ENCODE data around the gene AQP12A. TPM values are rescaled to one million over a fixed set of nuclear protein-coding genes. Genes with fewer than 3 reads are reported as not detected.
"Not testable (repeated sequence)": the region's sequence is repeated elsewhere in the genome, so short reads cannot be mapped to it uniquely, and the experiment has no call there.

The AQP12A gene
- total and polyA plus RNA-seq, 5 donors from 2014 or later: not detected

DNA sequence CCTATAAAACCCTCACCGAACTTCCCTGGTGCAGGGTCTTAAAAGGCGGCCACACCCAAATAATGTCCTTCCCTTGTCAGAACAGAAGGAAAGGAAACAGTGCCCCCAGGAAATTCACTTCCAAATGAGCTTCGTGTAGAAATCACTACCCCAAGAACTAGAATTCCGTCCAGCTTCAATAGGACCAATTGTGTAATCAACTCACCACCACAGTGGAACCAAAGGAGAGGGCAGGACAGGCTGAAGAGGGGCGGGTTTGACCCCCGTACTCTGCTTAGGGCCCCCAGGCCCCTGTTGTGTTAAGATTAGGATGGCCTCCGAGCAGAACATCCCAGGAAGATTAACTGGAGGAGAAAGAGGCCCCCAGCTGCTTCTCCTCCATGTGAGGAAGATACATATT, 42.3 kb upstream of the AQP12A start:
- no peak for DNase-seq
- no peaks in the 10 kb centered on the region for H3K9me3 ChIP-seq (ENCODE audit: control insufficient read depth in 2 of 2, low read length in 2 of 2)
- H3K4me1 ChIP-seq (ENCODE audit: control insufficient read depth, insufficient read depth, low read length, poor library complexity, severe bottlenecking): no peaks in the 10 kb centered on the region
- peaks cover 6% of the 10 kb centered on the region for H3K27me3 ChIP-seq (ENCODE audit: control insufficient read depth, insufficient read depth, low read length)
- Mint-ChIP-seq H3K4me3 (no peak overlapping the region), H3K27me3 (peaks cover 37% of the 10 kb centered on the region), H3K4me1 (peaks cover 0 to 2% (median 0%) of the 10 kb centered on the region in 4 donors), H3K9me3 (peaks cover 0 to 1% (median 0%) of the 10 kb centered on the region in 7 donors), H3K36me3 (no peaks in the 10 kb centered on the region), H3K27ac (no peak overlapping the region)
- no peak overlapping the region for H3K4me3 ChIP-seq (ENCODE audit: low read depth, low read length)
- no peaks in the 10 kb centered on the region for H3K36me3 ChIP-seq (ENCODE audit: control insufficient read depth, insufficient read depth, low read length)
- no peak overlapping the region for H3K27ac ChIP-seq (ENCODE audit: insufficient read depth, low read length, poor library complexity, severe bottlenecking)
- no peak for ATAC-seq (ENCODE audit: low read depth in 2 of 2)

DNA sequence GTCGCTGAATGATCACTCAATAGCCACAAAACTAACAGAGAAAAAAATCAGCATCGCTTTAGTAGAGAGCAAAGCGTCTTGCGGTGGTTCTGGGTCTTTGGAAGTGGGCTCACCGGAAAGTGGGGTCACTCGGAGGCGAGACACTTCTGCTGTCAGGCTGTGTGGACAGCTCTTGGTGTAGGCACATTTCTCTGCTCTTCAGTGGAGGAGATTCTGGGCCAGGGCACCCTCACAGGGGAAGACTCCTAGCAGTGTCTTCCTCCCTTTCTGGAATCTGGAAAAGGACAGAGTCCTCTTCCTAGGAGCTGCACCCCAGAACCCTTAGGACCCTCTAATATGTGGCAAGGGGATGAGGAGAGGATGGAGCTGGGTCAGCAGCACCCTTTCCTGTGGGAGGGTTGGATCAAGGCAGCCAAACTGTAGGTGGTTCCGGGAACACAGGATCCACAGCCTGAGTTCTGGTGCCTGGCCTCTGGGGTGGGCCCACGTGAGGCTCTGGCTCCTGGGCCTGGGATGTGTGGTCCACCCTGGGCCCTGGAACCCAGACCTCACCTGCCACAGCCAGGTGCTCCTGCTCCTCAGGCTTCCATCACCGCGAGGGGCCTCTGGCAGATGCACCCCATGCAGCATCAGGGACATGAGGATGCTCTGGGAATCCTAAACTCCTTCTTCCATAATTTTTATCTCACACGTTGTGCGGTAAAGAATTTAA, 41.3 kb upstream of the AQP12A start:
- Histone ChIP-seq H3K4me1 (ENCODE audit: control insufficient read depth, insufficient read depth, low read length, poor library complexity, severe bottlenecking) (no peaks in the 10 kb centered on the region), H3K27ac (ENCODE audit: insufficient read depth, low read length, poor library complexity, severe bottlenecking) (no peak overlapping the region), H3K27me3 (ENCODE audit: control insufficient read depth, insufficient read depth, low read length) (peaks cover 6% of the 10 kb centered on the region), H3K36me3 (ENCODE audit: control insufficient read depth, insufficient read depth, low read length) (no peaks in the 10 kb centered on the region), H3K9me3 (ENCODE audit: control insufficient read depth in 2 of 2, low read length in 2 of 2) (no peaks in the 10 kb centered on the region), H3K4me3 (ENCODE audit: low read depth, low read length) (no peak overlapping the region)
- peaks cover 47% of the 10 kb centered on the region for H3K27me3 Mint-ChIP-seq
- peaks cover 0 to 1% (median 0%) of the 10 kb centered on the region in 7 donors for H3K9me3 Mint-ChIP-seq
- no peaks in the 10 kb centered on the region for H3K36me3 Mint-ChIP-seq
- H3K4me1 Mint-ChIP-seq: peaks cover 0 to 9% (median 3%) of the 10 kb centered on the region in 4 donors
- no peak overlapping the region for H3K27ac Mint-ChIP-seq
- ATAC-seq (ENCODE audit: low read depth in 2 of 2) (no peak), DNase-seq (no peak)
- no peak overlapping the region for H3K4me3 Mint-ChIP-seq

DNA sequence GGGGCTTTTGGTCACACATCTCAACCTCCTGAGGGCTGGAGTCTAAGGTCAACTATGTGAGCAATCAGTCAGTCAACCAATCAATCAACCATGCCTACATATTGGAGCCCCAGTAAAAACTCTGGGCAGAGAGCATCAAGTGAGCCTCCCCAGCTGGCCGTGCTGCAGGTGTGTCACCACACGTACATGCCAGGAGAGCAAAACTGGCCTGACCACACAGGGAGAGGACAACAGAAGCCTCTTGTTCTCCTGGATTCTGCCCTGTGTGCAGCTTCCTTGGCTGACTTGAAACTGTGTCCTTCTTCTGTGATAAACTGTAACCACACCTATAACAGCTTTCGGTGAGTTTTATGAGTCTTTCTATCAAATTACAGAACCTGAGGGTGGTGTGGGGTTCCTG, 40.5 kb upstream of the AQP12A start:
- no peak overlapping the region for H3K27ac Mint-ChIP-seq
- Histone ChIP-seq H3K36me3 (ENCODE audit: control insufficient read depth, insufficient read depth, low read length) (no peaks in the 10 kb centered on the region), H3K27me3 (ENCODE audit: control insufficient read depth, insufficient read depth, low read length) (peaks cover 6% of the 10 kb centered on the region), H3K4me3 (ENCODE audit: low read depth, low read length) (no peak overlapping the region), H3K4me1 (ENCODE audit: control insufficient read depth, insufficient read depth, low read length, poor library complexity, severe bottlenecking) (peaks cover 4% of the 10 kb centered on the region), H3K9me3 (ENCODE audit: control insufficient read depth in 2 of 2, low read length in 2 of 2) (no peaks in the 10 kb centered on the region), H3K27ac (ENCODE audit: insufficient read depth, low read length, poor library complexity, severe bottlenecking) (no peak overlapping the region)
- no peak overlapping the region for H3K4me3 Mint-ChIP-seq
- H3K36me3 Mint-ChIP-seq: no peaks in the 10 kb centered on the region
- no peak for ATAC-seq (ENCODE audit: low read depth in 2 of 2)
- H3K27me3 Mint-ChIP-seq: peaks cover 55% of the 10 kb centered on the region
- H3K4me1 Mint-ChIP-seq: peaks cover 0 to 9% (median 4%) of the 10 kb centered on the region in 4 donors
- peaks cover 0 to 1% (median 0%) of the 10 kb centered on the region in 7 donors for H3K9me3 Mint-ChIP-seq
- no peak for DNase-seq

DNA sequence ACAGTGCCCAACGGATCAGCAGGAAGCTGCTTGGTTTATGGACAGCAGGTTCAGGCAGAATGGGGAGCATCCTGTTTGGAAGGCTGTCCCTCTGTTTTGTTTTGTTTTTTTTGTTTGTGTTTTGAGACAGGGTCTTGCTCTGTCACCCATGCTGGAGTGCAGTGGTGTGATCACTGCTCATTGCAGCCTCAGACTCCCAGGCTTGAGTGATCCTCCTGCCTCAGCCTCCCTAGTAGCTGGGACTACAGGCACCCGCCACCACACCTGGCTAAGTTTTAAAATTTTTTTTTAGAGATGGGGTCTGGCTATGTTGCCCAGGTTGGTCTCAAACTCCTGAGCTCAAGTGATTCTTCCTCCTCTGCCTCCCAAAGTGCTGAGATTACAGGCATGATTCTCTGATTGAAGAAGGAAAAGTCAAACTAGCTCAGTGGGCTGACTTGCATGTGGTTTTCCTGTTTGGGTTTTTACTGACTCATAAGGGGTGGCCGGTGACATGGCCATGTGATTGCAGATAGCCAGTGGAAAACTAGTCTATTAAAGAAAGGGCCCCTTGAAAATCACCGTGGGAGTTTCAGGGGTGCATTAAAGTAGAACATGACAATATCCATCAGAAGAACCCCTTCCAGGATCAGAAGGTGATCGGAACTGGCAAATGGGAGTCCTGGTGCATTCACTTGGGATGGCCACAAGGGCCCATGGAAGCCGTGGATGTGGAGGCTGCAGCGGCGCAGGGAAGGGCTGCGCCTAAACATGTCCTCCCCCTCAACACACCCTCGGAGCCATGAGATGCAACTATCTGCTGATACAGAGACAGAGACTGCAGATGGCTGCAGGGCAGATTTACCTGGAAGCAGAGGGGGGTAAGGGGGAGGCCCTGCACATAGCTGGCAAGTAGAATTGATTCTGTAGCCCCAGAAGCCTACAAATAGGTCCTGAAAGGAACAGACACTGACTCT, 35.5 kb upstream of the AQP12A start:
- Mint-ChIP-seq H3K27ac (peak overlapping the region in 1 of 3 donors; percentile 56), H3K4me3 (no peak overlapping the region), H3K27me3 (peaks cover 71% of the 10 kb centered on the region), H3K9me3 (peaks cover 0 to 5% (median 0%) of the 10 kb centered on the region in 7 donors), H3K4me1 (peaks cover 0 to 11% (median 7%) of the 10 kb centered on the region in 4 donors), H3K36me3 (no peaks in the 10 kb centered on the region)
- DNase-seq (peak in 1 of 3 donors; percentile 6), ATAC-seq (ENCODE audit: low read depth in 2 of 2) (peak in 1 of 2 donors; percentile 58)
- H3K27ac ChIP-seq (ENCODE audit: insufficient read depth, low read length, poor library complexity, severe bottlenecking): no peak overlapping the region
- H3K27me3 ChIP-seq (ENCODE audit: control insufficient read depth, insufficient read depth, low read length): peaks cover 13% of the 10 kb centered on the region
- H3K36me3 ChIP-seq (ENCODE audit: control insufficient read depth, insufficient read depth, low read length): no peaks in the 10 kb centered on the region
- H3K9me3 ChIP-seq (ENCODE audit: control insufficient read depth in 2 of 2, low read length in 2 of 2): no peaks in the 10 kb centered on the region
- H3K4me1 ChIP-seq (ENCODE audit: control insufficient read depth, insufficient read depth, low read length, poor library complexity, severe bottlenecking): peaks cover 9% of the 10 kb centered on the region
- H3K4me3 ChIP-seq (ENCODE audit: low read depth, low read length): no peak overlapping the region

DNA sequence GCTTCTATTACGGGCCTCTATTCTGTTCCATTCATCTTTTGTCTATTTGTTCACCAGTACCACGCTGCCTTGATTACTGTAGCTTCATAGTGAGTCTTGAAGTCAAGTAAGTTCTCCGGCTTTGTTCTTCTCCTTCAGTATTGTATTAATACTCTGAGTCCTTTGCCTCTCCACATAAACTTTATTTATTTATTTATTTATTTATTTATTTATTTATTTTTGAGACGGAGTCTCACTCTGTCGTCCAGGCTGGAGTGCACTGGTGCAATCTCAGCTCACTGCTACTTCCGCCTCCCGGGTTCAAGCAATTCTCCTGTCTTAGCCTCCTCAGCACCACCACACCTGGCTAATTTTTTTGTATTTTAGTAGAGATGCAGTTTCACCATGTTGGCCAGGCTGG, 31.8 kb upstream of the AQP12A start:
- H3K9me3 ChIP-seq (ENCODE audit: control insufficient read depth in 2 of 2, low read length in 2 of 2); H3K4me1 Mint-ChIP-seq; H3K4me3 ChIP-seq (ENCODE audit: low read depth, low read length); H3K27ac Mint-ChIP-seq; ATAC-seq (ENCODE audit: low read depth in 2 of 2); DNase-seq; H3K36me3 ChIP-seq (ENCODE audit: control insufficient read depth, insufficient read depth, low read length); H3K36me3 Mint-ChIP-seq; H3K4me3 Mint-ChIP-seq; H3K4me1 ChIP-seq (ENCODE audit: control insufficient read depth, insufficient read depth, low read length, poor library complexity, severe bottlenecking); H3K9me3 Mint-ChIP-seq; H3K27ac ChIP-seq (ENCODE audit: insufficient read depth, low read length, poor library complexity, severe bottlenecking): not testable (repeated sequence)
- peaks cover 26% of the 10 kb centered on the region for H3K27me3 ChIP-seq (ENCODE audit: control insufficient read depth, insufficient read depth, low read length)
- H3K27me3 Mint-ChIP-seq: peaks cover 70% of the 10 kb centered on the region

DNA sequence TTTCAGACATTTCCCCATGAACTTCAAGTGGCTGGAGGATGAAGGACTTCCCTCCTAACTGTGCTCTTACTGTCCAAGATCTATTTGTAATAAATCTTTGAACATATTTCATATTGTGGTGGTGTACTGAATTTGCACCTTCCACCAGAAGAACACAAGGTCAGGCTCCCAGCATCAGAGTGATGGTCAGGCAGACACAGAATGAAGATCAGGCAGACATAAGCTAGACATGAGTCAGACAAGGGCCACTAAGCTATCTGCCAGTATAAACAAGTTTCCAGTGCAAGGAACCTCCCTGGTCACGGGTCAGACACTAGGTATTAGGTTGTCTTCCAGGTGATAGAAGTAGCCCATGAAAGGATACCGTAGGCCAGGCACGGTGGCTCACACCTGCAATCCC, 29.0 kb upstream of the AQP12A start:
- no peaks in the 10 kb centered on the region for H3K36me3 Mint-ChIP-seq

DNA sequence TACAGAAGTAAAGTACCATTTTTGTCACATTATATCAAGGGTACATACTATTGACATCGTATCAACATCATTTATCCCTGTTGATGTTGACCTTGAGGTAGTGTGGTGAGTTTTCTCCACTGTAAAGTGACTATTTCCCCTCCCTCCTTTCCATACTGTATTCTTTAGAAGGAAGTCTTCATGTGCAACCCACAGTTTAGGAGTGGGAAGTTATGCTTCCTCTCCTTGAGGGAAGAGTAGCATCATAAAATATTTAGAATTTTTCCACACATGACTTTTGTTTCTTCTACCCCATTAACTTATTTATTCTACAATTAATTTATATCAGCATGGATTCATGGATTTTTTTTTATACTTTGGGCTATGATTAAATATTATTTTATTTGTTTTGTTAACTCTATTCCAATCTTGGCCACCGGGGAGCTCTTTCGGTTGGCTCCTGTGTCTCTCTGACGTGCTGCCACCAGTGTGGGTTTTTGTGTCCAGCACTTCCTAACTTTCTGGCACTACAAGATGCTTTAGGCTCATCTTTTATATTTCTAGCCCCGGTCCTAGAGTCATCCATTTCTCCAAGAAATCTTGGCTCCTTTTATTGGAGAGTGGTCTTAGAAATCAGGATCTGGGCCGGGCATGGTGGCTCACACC, 28.0 kb upstream of the AQP12A start:
- no peak for ATAC-seq (ENCODE audit: low read depth in 2 of 2)
- Mint-ChIP-seq H3K4me3 (no peak overlapping the region), H3K4me1 (no peaks in the 10 kb centered on the region), H3K9me3 (peaks cover 0 to 12% (median 5%) of the 10 kb centered on the region in 7 donors), H3K27ac (no peak overlapping the region), H3K27me3 (peaks cover 60% of the 10 kb centered on the region), H3K36me3 (no peaks in the 10 kb centered on the region)
- no peak for DNase-seq
- Histone ChIP-seq H3K27me3 (ENCODE audit: control insufficient read depth, insufficient read depth, low read length) (peaks cover 39% of the 10 kb centered on the region), H3K4me1 (ENCODE audit: control insufficient read depth, insufficient read depth, low read length, poor library complexity, severe bottlenecking) (no peaks in the 10 kb centered on the region), H3K4me3 (ENCODE audit: low read depth, low read length) (no peak overlapping the region), H3K36me3 (ENCODE audit: control insufficient read depth, insufficient read depth, low read length) (no peaks in the 10 kb centered on the region), H3K27ac (ENCODE audit: insufficient read depth, low read length, poor library complexity, severe bottlenecking) (no peak overlapping the region), H3K9me3 (ENCODE audit: control insufficient read depth in 2 of 2, low read length in 2 of 2) (peaks cover 10 to 11% of the 10 kb centered on the region in 2 experiments)

More for the DNA sequence above, 29.0 kb upstream of the AQP12A start:
- peaks cover 10 to 11% of the 10 kb centered on the region in 2 experiments for H3K9me3 ChIP-seq (ENCODE audit: control insufficient read depth in 2 of 2, low read length in 2 of 2)
- H3K27me3 Mint-ChIP-seq: peaks cover 65% of the 10 kb centered on the region
- no peaks in the 10 kb centered on the region for H3K4me1 ChIP-seq (ENCODE audit: control insufficient read depth, insufficient read depth, low read length, poor library complexity, severe bottlenecking)
- no peaks in the 10 kb centered on the region for H3K36me3 ChIP-seq (ENCODE audit: control insufficient read depth, insufficient read depth, low read length)
- no peak overlapping the region for H3K4me3 Mint-ChIP-seq
- H3K27me3 ChIP-seq (ENCODE audit: control insufficient read depth, insufficient read depth, low read length): peaks cover 39% of the 10 kb centered on the region
- H3K4me3 ChIP-seq (ENCODE audit: low read depth, low read length): no peak overlapping the region
- no peak overlapping the region for H3K27ac Mint-ChIP-seq
- no peak overlapping the region for H3K27ac ChIP-seq (ENCODE audit: insufficient read depth, low read length, poor library complexity, severe bottlenecking)
- no peak for DNase-seq
- H3K9me3 Mint-ChIP-seq: peaks cover 0 to 12% (median 5%) of the 10 kb centered on the region in 7 donors
- ATAC-seq (ENCODE audit: low read depth in 2 of 2): no peak
- H3K4me1 Mint-ChIP-seq: peaks cover 0 to 2% (median 0%) of the 10 kb centered on the region in 4 donors

All from CD4-positive, CD25-positive, alpha-beta regulatory T cell (primary cell).